CD4-positive, alpha-beta T cell (primary cell): ENCODE data around the gene GLG1. TPM values are rescaled to one million over a fixed set of nuclear protein-coding genes. Genes with fewer than 3 reads are reported as not detected.
"Not testable (repeated sequence)": the region's sequence is repeated elsewhere in the genome, so short reads cannot be mapped to it uniquely, and the experiment has no call there.

Experiments
- ATAC-seq: fragments of 200-7000 bp; cut with Tn5 transposase; one replicate; pipeline ENCODE4 v1.10.0; 2022; ENCODE audit warnings: mild to moderate bottlenecking; ENCODE audit not compliant: poor library complexity
- CTCF ChIA-PET: fragments of 350-600 bp; sonication (Branson Sonifier 250); formaldehyde crosslinking; loops from one replicate; lab custom pipeline; 2021; ENCODE audit warnings: antibody characterized with exemption, inconsistent platforms; lab: Charles Lee
- POLR2A ChIA-PET: fragments of 350-600 bp; sonication (Branson Sonifier 250); formaldehyde crosslinking; loops from one replicate; lab custom pipeline; 2021; ENCODE audit warnings: antibody characterized with exemption, inconsistent platforms; lab: Charles Lee
- DNase-seq, 14 experiments: peaks; one replicate each; pipeline ENCODE4 v3.0.0-alpha.2; 2013 to 2020; ENCODE audit warnings: mixed read lengths in 2 of 14
- H3K27ac ChIP-seq, 2 donors: one replicate each; pipeline versions ENCODE4 v1.5.1 to v1.7.0; 2013; ENCODE audit warnings: low read length in 2 of 2, low read depth in 1 of 2, mild to moderate bottlenecking in 1 of 2
- H3K27me3 ChIP-seq, 2 experiments: 1 replicate in 1 of 2; 2 replicates in 1 of 2; pipeline versions ENCODE4 v1.6.1 to v1.7.0; 2013; ENCODE audit warnings: low read length in 2 of 2, control low read depth in 1 of 2, mild to moderate bottlenecking in 1 of 2, moderate library complexity in 1 of 2; ENCODE audit not compliant: insufficient read depth in 2 of 2, control insufficient read depth in 1 of 2
- H3K36me3 ChIP-seq: one replicate; pipeline ENCODE4 v1.6.1; 2013; ENCODE audit warnings: low read length, control low read depth; ENCODE audit not compliant: insufficient read depth
- H3K4me1 ChIP-seq: one replicate; pipeline ENCODE4 v1.6.1; 2013; ENCODE audit warnings: low read length, control low read depth; ENCODE audit not compliant: insufficient read depth
- H3K4me3 ChIP-seq: one replicate; pipeline ENCODE4 v1.5.1; 2013; ENCODE audit warnings: mild to moderate bottlenecking, low read length, moderate library complexity
- H3K9me3 ChIP-seq, 2 experiments: 1 replicate in 1 of 2; 2 replicates in 1 of 2; pipeline versions ENCODE4 v1.6.1 to v1.7.0; 2013; ENCODE audit warnings: low read length in 2 of 2, mild to moderate bottlenecking in 2 of 2, control low read depth in 1 of 2, moderate library complexity in 1 of 2; ENCODE audit not compliant: control insufficient read depth in 1 of 2, insufficient read depth in 1 of 2
- H3K27ac Mint-ChIP-seq: one replicate; pipeline ENCODE4 v1.8.0; 2020; ENCODE audit warnings: mixed read lengths
- H3K27me3 Mint-ChIP-seq: one replicate; pipeline ENCODE4 v1.8.0; 2021; ENCODE audit warnings: mixed read lengths
- H3K36me3 Mint-ChIP-seq: one replicate; pipeline ENCODE4 v1.8.0; 2021; ENCODE audit warnings: low read depth, mixed read lengths
- H3K4me1 Mint-ChIP-seq: one replicate; pipeline ENCODE4 v1.8.0; 2021; ENCODE audit warnings: low read depth, mixed read lengths
- H3K4me3 Mint-ChIP-seq: one replicate; pipeline ENCODE4 v1.8.0; 2020; ENCODE audit warnings: mild to moderate bottlenecking, mixed read lengths
- H3K9me3 Mint-ChIP-seq: one replicate; pipeline ENCODE4 v1.8.0; 2020; ENCODE audit warnings: mixed read lengths
- CTCF ChIP-seq: fragments of 200-600 bp; IDR thresholded peaks from one replicate; pipeline ENCODE4 v1.8.0; 2022; ENCODE audit warnings: antibody characterized with exemption, mild to moderate bottlenecking
- intact Hi-C, 2 experiments: fragments of 100-400 bp; cut with DNase I in 1 of 2; cut with micrococcal nuclease in 1 of 2; formaldehyde crosslinking; loops; one replicate each; pipeline versions ENCODE4 v1.15.1 to v1.9.0; 2023 to 2025; cut with DNase I, micrococcal nuclease
- total RNA-seq, 174 experiments: library from RNA in 2 of 174; stranded (reverse) in 2 of 174; gene quantifications; one replicate each; pipeline ENCODE4 v1.2.3 and lab custom pipeline; 2021 to 2026

GLG1 gene
- total RNA-seq, 2 experiments from 2014 or later = 110 to 114 TPM

- H3K9me3 ChIP-seq, H3K4me3 ChIP-seq, H3K4me1 Mint-ChIP-seq, H3K36me3 Mint-ChIP-seq, H3K27me3 ChIP-seq, CTCF ChIA-PET, POLR2A ChIA-PET, H3K4me3 Mint-ChIP-seq, H3K9me3 Mint-ChIP-seq, H3K4me1 ChIP-seq, H3K27me3 Mint-ChIP-seq, H3K27ac ChIP-seq, H3K36me3 ChIP-seq, H3K27ac Mint-ChIP-seq: not testable (repeated sequence)
- peak; percentile 76 for ATAC-seq
- peak; percentile 21 to 59 (median 43) for DNase-seq
- intact Hi-C loops = loop anchor here (2.0 to 5.0 kb wide), 2 partner anchors 121 to 123 kb away; no protein-coding TSS in a partner anchor
- peak; percentile 85 for TF ChIP-seq CTCF
Observed at GRCh38 chr16:74430036-74430712, 176.7 kb downstream of the GLG1 start.

DNA sequence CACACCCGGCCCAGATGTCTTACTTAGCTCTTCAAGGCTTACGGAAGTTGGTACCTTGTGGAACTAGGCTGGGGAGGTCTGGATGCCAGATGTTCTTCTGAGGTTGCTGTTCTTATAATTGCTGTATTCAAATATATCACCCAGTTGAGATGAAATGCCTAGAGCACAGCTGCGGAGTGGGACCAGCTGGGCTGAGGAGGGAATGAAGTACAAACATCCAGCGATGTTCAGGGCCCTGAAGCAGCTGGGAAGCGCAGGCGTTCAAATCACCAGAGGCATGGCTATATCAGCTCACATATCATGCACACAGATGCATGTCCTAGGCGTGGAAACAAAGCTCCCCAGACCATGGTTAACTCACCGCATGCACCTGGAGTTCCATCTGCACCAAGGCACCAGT is 178.4 kb downstream of the GLG1 start:
- H3K36me3 Mint-ChIP-seq, H3K27me3 Mint-ChIP-seq, H3K4me3 Mint-ChIP-seq, intact Hi-C loops, ATAC-seq, POLR2A ChIA-PET, H3K36me3 ChIP-seq, H3K4me1 Mint-ChIP-seq, H3K4me3 ChIP-seq, DNase-seq, H3K4me1 ChIP-seq, H3K9me3 Mint-ChIP-seq, H3K27ac Mint-ChIP-seq, H3K9me3 ChIP-seq, H3K27ac ChIP-seq, H3K27me3 ChIP-seq, CTCF ChIA-PET: not testable (repeated sequence)

- H3K27ac Mint-ChIP-seq, H3K4me3 Mint-ChIP-seq, H3K9me3 Mint-ChIP-seq, H3K9me3 ChIP-seq, H3K4me3 ChIP-seq, H3K36me3 ChIP-seq, H3K27me3 ChIP-seq, H3K4me1 Mint-ChIP-seq, POLR2A ChIA-PET, H3K27ac ChIP-seq, intact Hi-C loops, ATAC-seq, DNase-seq, H3K4me1 ChIP-seq, H3K36me3 Mint-ChIP-seq, H3K27me3 Mint-ChIP-seq, CTCF ChIA-PET: not testable (repeated sequence)
Observed at GRCh38 chr16:74425751-74426150, 181.2 kb downstream of the GLG1 start.

- H3K27me3 ChIP-seq, H3K4me1 ChIP-seq, H3K4me3 ChIP-seq, H3K9me3 ChIP-seq, intact Hi-C loops, H3K4me1 Mint-ChIP-seq, DNase-seq, H3K4me3 Mint-ChIP-seq, H3K27me3 Mint-ChIP-seq, H3K36me3 ChIP-seq, H3K9me3 Mint-ChIP-seq, POLR2A ChIA-PET, H3K27ac ChIP-seq, H3K27ac Mint-ChIP-seq, ATAC-seq, H3K36me3 Mint-ChIP-seq, CTCF ChIA-PET: not testable (repeated sequence)
Observed at GRCh38 chr16:74423721-74424120, 183.2 kb downstream of the GLG1 start.

GRCh38 chr16:74422086-74422485 is 184.8 kb downstream of the GLG1 start:
- intact Hi-C loops, H3K9me3 ChIP-seq, H3K4me1 Mint-ChIP-seq, ATAC-seq, H3K36me3 ChIP-seq, H3K27ac ChIP-seq, H3K36me3 Mint-ChIP-seq, H3K9me3 Mint-ChIP-seq, H3K4me3 Mint-ChIP-seq, H3K27me3 ChIP-seq, DNase-seq, H3K27ac Mint-ChIP-seq, CTCF ChIA-PET, H3K4me3 ChIP-seq, H3K4me1 ChIP-seq, POLR2A ChIA-PET, H3K27me3 Mint-ChIP-seq: not testable (repeated sequence)

- H3K27ac Mint-ChIP-seq, H3K4me1 Mint-ChIP-seq, H3K9me3 ChIP-seq, ATAC-seq, POLR2A ChIA-PET, H3K27ac ChIP-seq, DNase-seq, H3K4me3 ChIP-seq, H3K27me3 ChIP-seq, H3K9me3 Mint-ChIP-seq, H3K4me3 Mint-ChIP-seq, H3K4me1 ChIP-seq, H3K36me3 Mint-ChIP-seq, CTCF ChIA-PET, H3K36me3 ChIP-seq, H3K27me3 Mint-ChIP-seq, intact Hi-C loops: not testable (repeated sequence)
Observed at GRCh38 chr16:74421482-74421785, 185.5 kb downstream of the GLG1 start.
